Measurements from ENCODE around the gene CES4A.

GRCh38 chr16:66986559-66986958, 1.8 kb upstream of the CES4A start:
- TF ChIP-seq CTCF (conservative IDR thresholded peaks at IDR 0.05 in 1 of 2, IDR thresholded peaks at IDR 0.05 in 1 of 2; ENCODE audit: extremely low read depth in 1 of 2, insufficient read depth in 1 of 2, low read depth in 1 of 2, low read length in 2 of 2) (no peak), EZH2 (IDR thresholded peaks at IDR 0.05; ENCODE audit: borderline replicate concordance, low read length) (no peak)
